Peyer's patch (tissue), 4 donors: ENCODE measurements around the gene RPLP2.

ENCODE experiments used
- CTCF ChIP-seq, 6 experiments: fragments of 450-650 bp in 4 of 6; fragments of 200-600 bp in 2 of 6; sonication (generic) in 1 of 6; IDR thresholded peaks; one replicate each; pipeline ENCODE4 v1.5.1; 2017 to 2019; ENCODE audit warnings: antibody characterized with exemption in 6 of 6, mild to moderate bottlenecking in 3 of 6, moderate library complexity in 1 of 6
- POLR2A ChIP-seq, 2 donors: fragments of 450-650 bp; IDR thresholded peaks; one replicate each; pipeline ENCODE4 v1.5.1; 2017; ENCODE audit warnings: antibody characterized with exemption in 2 of 2, mild to moderate bottlenecking in 2 of 2, moderate library complexity in 2 of 2

- TF ChIP-seq CTCF (IDR thresholded peaks at IDR 0.05): no peak
- TF ChIP-seq POLR2A (IDR thresholded peaks at IDR 0.05): no peak
Measured at GRCh38 chr11:830295-831117, 20.7 kb downstream of the RPLP2 start.
